D721Med (cell line): ENCODE measurements around the gene IWS1.

Source experiments
- DNase-seq: peaks from one replicate; pipeline ENCODE4 v3.0.0; 2011; ENCODE audit warnings: low spot score; ENCODE audit not compliant: insufficient read length
- FAIRE-seq: peaks from 2 replicates; lab custom pipeline; 2011; peaks lifted over from hg19 to GRCh38; lab: Jason Lieb, UNC
- CTCF ChIP-seq: IDR thresholded peaks from 2 replicates; pipeline ENCODE4 v1.5.1; 2012; ENCODE audit warnings: mild to moderate bottlenecking, control low read depth; ENCODE audit not compliant: insufficient read depth; ENCODE audit errors: missing control alignments

IWS1 gene

GRCh38 chr2:127463155-127463991 is 62.9 kb downstream of the IWS1 start:
- TF ChIP-seq CTCF: no peak

GRCh38 chr2:127462461-127462860 is 63.8 kb downstream of the IWS1 start:
- no peak for FAIRE-seq
- no peak for TF ChIP-seq CTCF

More at GRCh38 chr2:127463155-127463991, 62.9 kb downstream of the IWS1 start:
- DNase-seq (no peak), FAIRE-seq (no peak)

GRCh38 chr2:127456960-127457359 is 69.3 kb downstream of the IWS1 start:
- TF ChIP-seq CTCF: no peak
- DNase-seq (no peak), FAIRE-seq (no peak)

More at GRCh38 chr2:127462461-127462860, 63.8 kb downstream of the IWS1 start:
- no peak for DNase-seq

- DNase-seq (no peak), FAIRE-seq (no peak)
These were observed 70.5 kb downstream of the IWS1 start for GRCh38 chr2:127455566-127456493.

GRCh38 chr2:127454595-127455565 is 71.4 kb downstream of the IWS1 start:
- FAIRE-seq (peak; percentile 11), DNase-seq (peak; percentile 35)
- TF ChIP-seq CTCF: no peak

More at GRCh38 chr2:127455566-127456493, 70.5 kb downstream of the IWS1 start:
- no peak for TF ChIP-seq CTCF

- TF ChIP-seq CTCF: peak; percentile 19
- DNase-seq (no peak), FAIRE-seq (no peak)
These were observed 72.7 kb downstream of the IWS1 start for GRCh38 chr2:127453392-127454171.
